HG03457 (cell line): Measurements from ENCODE around the gene CFAP46.
"Not testable (repeated sequence)": the region's sequence is repeated elsewhere in the genome, so short reads cannot be mapped to it uniquely, and the experiment has no call there.

Experiments
- ATAC-seq: cut with Tn5 transposase; IDR thresholded peaks from one replicate; pipeline ENCODE4 v1.9.1; 2021; ENCODE audit warnings: moderate number of reproducible peaks; ENCODE audit not compliant: unreplicated experiment

CFAP46 gene

GRCh38 chr10:132979491-132980425 is 37.4 kb upstream of the CFAP46 start:
- ATAC-seq: no peak

- ATAC-seq: no peak
Observed at GRCh38 chr10:132978542-132978941, 36.2 kb upstream of the CFAP46 start.

- no peak for ATAC-seq
Observed at GRCh38 chr10:132977807-132978206, 35.4 kb upstream of the CFAP46 start.

- ATAC-seq: no peak
Observed at GRCh38 chr10:132977076-132977475, 34.7 kb upstream of the CFAP46 start.

- ATAC-seq: no peak
Observed at GRCh38 chr10:132975831-132976682, 33.7 kb upstream of the CFAP46 start.

GRCh38 chr10:132974886-132975830 is 32.8 kb upstream of the CFAP46 start:
- no peak for ATAC-seq

GRCh38 chr10:132974249-132974796 is 32.0 kb upstream of the CFAP46 start:
- no peak for ATAC-seq

- ATAC-seq: no peak
Observed at GRCh38 chr10:132973903-132974241, 31.5 kb upstream of the CFAP46 start.

- no peak for ATAC-seq
Observed at GRCh38 chr10:132972986-132973902, 30.9 kb upstream of the CFAP46 start.

- no peak for ATAC-seq
Observed at GRCh38 chr10:132972149-132972985, 30.0 kb upstream of the CFAP46 start.

- no peak for ATAC-seq
Observed at GRCh38 chr10:132971448-132972148, 29.2 kb upstream of the CFAP46 start.

GRCh38 chr10:132970641-132971438 is 28.5 kb upstream of the CFAP46 start:
- ATAC-seq: no peak

- no peak for ATAC-seq
Observed at GRCh38 chr10:132967540-132967939, 25.2 kb upstream of the CFAP46 start.

- ATAC-seq: no peak
Observed at GRCh38 chr10:132965411-132966057, 23.2 kb upstream of the CFAP46 start.

GRCh38 chr10:132964707-132965410 is 22.5 kb upstream of the CFAP46 start:
- not testable (repeated sequence) for ATAC-seq

GRCh38 chr10:132964231-132964630 is 21.9 kb upstream of the CFAP46 start:
- no peak for ATAC-seq
